ENCODE results near the gene RIC3.
"Not testable (repeated sequence)": the region's sequence is repeated elsewhere in the genome, so short reads cannot be mapped to it uniquely, and the experiment has no call there.

Gene RIC3

DNA sequence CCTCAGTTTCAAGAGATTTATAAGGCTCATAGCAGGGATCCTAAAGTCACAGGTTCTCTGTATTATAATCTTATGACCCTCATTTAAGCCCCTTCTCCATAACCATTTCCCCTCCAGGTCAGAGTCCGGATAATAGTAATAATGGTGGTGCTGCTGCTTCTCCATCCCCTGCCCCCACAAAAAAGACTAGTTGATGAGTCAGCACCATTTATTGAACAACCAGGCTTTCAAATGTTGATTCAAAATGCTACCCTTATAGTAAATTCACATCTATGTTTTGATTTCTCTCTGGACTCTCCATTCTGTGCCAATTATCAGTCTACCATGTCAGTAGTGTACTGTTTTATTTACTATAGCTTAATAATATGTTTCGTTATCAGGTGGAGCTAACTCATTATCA lies 17.6 kb upstream of the RIC3 start:
- DNase-seq: no peak

DNA sequence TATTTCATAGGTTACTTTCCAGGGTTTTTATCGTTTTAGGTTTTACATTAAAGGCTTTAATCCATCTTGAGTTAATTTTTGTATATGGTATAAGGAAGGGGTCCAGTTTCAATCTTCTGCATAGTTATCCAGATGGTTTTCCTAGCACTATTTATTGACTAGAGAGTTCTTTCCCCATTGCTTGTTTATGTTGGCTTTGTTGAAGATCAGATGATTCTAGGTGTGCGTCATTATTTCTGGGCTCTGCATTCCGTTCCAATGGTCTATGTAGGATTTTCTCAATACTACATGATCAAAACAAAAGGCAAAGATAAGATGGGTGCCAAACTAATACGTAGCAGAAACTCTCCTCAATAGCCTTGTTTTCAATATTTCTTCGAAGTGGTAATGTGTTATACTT lies 14.3 kb upstream of the RIC3 start:
- DNase-seq: no peak

DNA sequence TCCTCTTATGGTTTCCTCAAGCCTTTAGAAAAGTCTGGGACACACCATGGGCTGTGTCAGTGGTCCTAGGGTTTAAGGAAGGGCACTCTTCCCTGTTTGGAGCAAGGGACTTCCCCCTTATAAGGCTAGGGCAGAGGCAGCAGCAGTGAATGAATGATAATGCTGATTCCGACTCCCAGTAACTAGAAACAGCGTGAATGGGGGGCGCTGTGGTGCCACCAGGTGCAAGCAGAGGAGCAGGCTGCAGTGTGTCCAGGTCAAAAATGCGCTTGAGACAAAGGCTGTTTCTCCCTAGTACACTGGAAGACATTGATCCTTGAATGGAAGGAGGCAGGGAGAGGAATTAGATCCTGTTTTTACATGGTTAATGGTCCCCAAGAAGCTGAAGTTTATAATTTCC lies 11.6 kb upstream of the RIC3 start:
- DNase-seq: no peak

GRCh38 chr11:8178297-8178696 lies 9.5 kb upstream of the RIC3 start:
- no peak for DNase-seq

- DNase-seq: no peak
Observed at GRCh38 chr11:8177136-8177535, 8.3 kb upstream of the RIC3 start.

DNA sequence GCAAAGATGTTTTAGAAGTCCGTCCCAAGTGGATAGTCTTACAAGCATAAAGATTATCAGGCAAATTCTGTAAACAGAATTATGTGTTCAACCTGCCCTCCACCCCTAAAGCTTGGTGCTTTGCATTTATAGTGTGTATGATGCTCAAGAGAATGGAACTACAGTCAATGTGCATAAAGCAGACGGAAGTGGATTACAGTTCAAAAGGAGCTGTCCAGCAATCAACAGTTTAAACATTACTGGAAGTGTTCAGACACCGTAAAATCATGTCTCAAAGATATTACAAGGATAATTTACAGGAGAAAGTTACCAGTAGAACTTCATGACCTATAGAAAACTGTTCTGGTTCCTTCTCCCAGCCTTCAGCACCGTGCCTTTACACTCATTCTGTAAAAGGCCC lies 1.0 kb downstream of the RIC3 start:
- no peak for DNase-seq

GRCh38 chr11:8164746-8165145 lies 4.1 kb downstream of the RIC3 start:
- DNase-seq: no peak

DNA sequence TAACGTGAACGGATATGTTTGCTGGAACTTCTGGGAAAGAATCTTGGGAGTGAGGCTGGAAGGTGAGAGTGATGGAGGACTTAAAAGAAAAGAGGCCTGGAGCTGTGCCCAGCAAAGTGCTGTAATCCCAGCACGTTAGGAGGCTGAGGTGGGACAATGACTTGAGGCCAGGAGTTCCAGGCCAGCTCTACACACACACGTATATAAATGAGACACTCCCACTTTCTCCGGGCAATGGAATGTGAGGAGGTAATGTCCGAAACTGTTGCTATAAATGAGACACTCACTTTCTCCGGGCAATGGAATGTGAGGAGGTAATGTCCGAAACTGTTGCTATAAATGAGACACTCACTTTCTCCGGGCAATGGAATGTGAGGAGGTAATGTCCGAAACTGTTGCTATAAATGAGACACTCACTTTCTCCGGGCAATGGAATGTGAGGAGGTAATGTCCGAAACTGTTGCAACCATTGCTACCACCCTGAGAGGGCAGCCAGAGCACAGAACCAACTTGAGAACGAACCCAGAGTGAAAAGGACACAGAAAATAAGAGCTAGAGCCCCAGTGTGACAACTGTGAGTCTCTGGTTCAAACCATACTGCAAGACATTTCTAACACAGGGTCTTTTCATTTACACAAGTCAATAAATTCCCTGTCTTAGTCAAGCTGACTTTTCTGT lies 7.1 kb downstream of the RIC3 start:
- not testable (repeated sequence) for DNase-seq

GRCh38 chr11:8156877-8157276 lies 11.9 kb downstream of the RIC3 start:
- DNase-seq: no peak

DNA sequence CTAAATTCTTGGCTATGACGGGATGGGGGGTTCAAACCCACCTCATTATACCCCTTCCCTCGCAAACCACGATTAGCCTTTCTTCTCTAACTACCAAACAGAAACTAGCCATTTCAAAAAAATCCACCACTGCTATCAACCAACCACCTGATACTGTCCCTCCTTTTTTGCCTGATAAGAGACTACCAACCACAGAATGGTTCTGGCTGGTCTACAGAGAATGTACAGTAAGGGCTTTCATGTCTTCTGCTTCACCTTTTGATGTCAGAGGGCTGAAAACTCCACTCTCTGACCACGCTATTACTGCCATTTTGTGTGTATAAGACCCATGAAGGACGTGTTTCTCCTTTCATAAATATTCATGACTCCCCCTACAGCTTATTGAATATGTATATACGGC lies 19.1 kb downstream of the RIC3 start:
- DNase-seq: no peak

DNA sequence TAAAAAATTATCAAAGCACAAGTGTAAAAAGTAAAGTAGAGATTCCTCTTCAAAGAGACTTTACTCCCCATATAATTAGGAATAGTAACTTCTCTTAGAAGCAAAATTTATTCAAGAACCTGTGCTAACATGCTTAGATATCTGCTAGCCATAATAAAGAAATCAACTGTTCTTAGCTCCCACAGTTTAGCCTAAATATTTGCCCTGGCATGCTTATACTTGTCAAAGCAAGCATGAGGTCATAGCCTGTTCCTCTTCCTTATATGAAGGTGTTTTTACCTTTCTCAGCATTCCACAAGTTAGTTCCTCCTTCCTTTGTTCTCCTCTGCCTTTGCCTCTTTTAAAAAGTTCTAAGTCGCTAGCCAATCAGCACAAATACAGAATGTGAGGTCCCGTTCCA lies 30.3 kb downstream of the RIC3 start:
- no peak for DNase-seq

GRCh38 chr11:8127447-8127846 lies 41.4 kb downstream of the RIC3 start:
- no peak for DNase-seq

GRCh38 chr11:8126649-8127289 lies 42.1 kb downstream of the RIC3 start:
- no peak for DNase-seq

DNA sequence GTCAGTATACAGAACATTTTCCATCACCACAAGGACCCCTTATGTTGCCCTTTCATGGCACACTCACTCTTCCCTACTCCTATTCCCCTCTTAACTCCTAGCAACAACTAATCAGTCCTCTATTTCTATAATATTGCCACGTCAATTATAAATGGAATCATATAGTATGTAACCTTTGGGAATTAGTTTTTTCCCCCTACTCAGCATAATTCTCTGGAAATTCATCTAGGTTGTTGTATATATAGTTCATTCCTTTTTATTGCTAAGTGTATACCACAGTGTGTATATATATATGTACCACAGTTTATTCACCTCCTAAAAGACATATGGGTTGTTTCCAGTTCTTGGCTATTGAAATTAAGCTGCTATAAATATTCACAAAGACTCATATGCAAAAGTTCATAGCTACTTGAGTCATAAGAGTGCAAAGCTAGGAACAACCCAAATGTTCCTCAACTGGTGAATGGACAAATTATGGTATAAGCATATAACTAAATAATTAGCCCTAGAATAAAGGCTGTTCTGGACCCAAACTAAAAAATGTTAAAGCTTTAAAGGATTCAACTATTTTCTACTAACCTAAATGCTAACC lies 46.6 kb downstream of the RIC3 start:
- no peak for DNase-seq

GRCh38 chr11:8111636-8112035 lies 57.2 kb downstream of the RIC3 start:
- no peak for DNase-seq

DNA sequence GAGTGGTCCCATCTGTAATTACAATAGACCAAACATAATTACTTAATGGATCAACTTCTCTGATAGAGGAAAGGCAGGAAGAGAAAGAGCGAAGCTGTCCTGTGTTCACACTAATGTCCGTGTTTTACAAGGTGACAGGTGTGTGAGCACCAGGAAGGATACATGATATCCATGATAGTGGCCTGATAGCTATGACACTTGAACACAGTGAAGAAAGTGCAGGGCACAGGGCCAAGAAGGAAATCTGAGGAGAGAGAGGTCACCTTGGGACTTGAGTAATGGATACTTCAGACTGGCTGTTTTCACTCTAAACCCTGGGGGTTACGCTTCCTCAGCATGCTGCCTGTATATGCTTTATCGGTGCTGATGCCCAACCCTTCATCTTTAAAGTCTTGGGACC lies 58.4 kb downstream of the RIC3 start:
- DNase-seq: no peak

- DNase-seq: no peak
Observed at GRCh38 chr11:8109675-8110074, 59.1 kb downstream of the RIC3 start.

DNA sequence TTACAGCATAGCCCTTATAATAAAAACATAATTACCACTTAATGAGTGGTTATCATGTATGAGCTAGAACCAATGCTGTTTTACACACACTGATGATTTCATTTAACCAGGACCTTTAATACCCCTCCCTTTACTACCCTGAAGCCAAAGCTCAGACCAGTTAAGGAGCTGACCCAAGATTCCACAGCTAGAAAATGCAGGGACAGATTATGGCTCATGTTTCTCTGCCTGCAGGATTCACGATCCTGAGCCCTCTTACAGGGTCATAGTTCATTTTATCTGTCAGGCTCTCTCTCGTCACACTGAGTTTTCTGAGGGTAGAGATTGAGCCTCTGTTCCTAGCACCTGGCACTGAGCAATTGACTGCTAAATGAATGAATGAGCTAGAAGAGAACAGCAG lies 60.4 kb downstream of the RIC3 start:
- no peak for DNase-seq

- DNase-seq: no peak
Observed at GRCh38 chr11:8107642-8108041, 61.2 kb downstream of the RIC3 start.

DNA sequence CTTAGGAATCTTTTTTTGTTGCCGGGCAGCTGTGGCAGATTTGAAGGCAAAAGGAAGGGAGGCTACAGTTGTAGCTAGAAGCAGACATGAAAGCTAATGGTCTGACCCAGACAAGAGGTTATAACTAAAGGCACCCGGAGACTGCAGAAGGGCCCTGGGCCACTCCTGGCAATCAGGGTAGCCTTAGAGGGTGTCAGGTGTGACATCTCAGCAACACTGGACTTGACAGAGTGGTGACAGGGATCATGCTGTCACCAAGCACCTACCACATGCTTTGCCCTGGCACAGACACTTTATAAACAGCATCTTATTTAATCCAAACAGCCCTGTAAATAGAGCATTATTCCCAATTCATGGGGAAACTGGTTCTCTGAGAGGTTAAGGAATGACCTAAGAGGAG lies 62.1 kb downstream of the RIC3 start:
- no peak for DNase-seq

- no peak for DNase-seq
Observed at GRCh38 chr11:8105666-8106065, 63.2 kb downstream of the RIC3 start.

DNA sequence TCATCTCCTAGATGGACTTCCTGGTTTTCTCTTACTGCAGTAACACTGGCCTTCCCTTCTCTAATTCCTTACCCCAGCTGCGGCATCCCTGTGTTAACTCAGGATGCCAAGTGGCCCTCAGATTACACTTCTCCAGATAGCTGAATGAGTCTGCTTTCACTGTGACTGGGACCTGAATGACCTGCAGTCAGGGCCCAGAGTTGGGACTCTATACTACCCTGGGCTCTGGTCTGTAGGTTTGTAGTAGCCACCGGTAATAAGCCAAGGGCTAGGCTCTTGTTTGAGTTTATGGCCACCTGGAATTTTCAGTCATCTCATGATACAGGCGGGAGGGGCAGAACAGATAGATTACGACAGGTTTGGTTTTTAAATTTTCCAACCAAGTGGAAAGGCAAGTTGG lies 63.7 kb downstream of the RIC3 start:
- no peak for DNase-seq

DNA sequence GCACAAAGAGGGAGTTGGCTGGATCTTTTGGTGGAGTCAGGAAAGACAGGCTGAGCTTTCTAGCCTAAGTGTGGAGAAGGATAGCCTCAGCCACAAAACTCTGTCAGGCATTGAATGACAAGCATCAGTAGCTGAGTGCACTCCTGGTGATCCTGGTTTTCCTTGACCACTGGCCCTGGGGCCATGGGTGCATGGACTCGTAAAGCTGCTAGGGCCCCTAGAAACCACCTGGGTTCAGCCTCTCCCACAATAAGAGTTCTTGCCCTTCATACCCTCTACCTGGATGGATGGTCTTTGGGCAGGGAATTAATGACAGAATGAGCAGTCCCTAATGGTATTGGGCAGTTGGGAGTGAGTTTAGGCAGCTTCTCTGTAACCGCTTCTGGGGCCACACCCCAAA lies 64.9 kb downstream of the RIC3 start:
- no peak for DNase-seq

- no peak for DNase-seq
Observed at GRCh38 chr11:8102965-8103364, 65.9 kb downstream of the RIC3 start.

Data from effector CD4-positive, alpha-beta T cell (primary cell).